Measurements from ENCODE around the gene TNFAIP1. TPM values are rescaled to one million over a fixed set of nuclear protein-coding genes. Genes with fewer than 3 reads are reported as not detected.
A peak's percentile ranks its signal among the peaks of the same experiment; 100 is the strongest.

TNFAIP1 gene
- polyA plus RNA-seq, 3 donors from 2014 or later = 4.7 to 11.6 (median 6.7) TPM

DNA sequence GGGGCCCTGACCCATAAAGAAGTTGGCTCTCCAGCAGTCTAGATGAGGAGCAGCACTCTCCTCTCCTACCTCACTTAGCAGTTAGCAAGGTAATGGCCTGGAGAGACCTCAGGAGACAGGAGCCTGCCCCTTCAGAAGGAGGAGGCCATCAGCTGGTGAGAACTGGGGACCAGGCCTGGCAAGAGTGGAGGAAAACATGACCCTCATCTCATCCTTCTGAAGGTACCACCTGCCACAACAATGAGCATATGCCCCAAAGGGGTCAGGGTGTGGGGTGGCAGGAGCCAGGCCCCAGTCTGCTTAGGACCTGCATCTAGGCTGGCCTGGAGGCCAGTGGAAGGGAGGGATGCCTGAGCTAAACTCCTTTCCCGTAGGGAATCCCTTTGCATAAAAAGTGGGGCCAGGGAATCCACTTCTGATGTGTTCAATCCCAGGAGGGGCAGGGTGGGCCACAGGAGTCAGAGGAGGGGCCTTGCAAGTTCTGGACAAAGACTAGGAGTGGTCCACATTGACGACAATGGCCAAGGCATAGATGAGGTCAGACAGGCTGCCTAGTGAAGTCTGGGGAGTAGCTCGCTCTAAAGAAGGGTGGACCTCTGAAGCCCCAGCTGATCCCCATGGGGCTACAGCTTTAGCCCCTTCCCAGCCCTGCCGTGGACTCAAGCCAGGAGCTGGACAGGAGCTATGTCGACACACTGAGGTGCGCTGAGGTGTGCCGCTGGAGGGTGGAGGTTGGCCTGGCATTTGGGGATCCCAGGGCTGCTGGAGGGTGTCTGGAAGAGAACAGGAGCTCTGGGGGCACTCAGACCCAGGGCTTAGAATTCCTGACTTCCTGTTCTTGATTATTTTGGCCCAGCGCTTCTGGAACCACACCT lies 28.5 kb downstream of the TNFAIP1 start:
- H3K36me3 Mint-ChIP-seq = peaks cover 0 to 22% (median 8%) of the 10 kb centered on the region in 3 donors
- no peak overlapping the region for H3K4me3 Mint-ChIP-seq
- peaks cover 0 to 3% of the 10 kb centered on the region in 2 donors for H3K4me1 Mint-ChIP-seq
- no peak overlapping the region for H3K27ac Mint-ChIP-seq
- peaks cover 0 to 3% (median 0%) of the 10 kb centered on the region in 3 donors for H3K27me3 Mint-ChIP-seq (ENCODE audit: low read depth in 3 of 3)
- no peak for DNase-seq
- no peaks in the 10 kb centered on the region for H3K9me3 Mint-ChIP-seq

DNA sequence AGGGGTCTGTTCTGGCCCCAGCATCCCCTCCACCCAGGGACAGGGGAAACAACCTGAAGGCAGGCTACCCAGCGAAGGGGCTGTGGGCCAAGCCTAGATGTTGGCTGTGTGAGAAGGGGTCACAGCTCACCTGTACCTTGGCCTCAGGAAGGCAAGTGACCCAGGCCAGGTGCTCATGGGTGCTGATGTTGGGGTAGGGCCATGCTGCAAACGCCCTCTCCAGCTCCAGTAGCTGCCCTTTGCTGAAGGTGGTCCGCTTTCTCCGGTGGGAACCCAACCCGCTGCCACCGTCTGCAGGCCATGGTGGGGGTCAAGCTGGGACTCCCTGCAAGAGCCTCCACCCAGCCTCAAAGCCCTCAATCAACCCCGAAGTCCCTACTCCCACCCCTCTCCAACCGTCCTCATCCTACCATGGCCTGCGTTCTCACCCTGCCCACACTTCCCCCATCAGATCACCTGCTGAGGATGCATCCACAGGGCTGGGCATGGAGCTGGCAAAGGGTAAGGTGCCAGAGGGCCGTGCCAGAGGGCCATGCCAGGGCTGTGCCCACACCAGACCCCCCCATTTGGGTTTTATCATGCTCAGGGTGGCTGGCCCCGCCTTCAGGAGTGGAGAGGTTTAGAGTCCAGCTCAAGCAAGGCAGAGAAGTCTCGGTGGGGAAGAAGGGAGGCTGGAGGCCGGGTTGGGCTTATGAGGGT lies 29.3 kb downstream of the TNFAIP1 start, which contains the start of gene SEBOX:
Gene SEBOX, minus strand, starts transcription at position 535 of the 699 bp plus-strand sequence. Its CDS starts 48 bp downstream, at position 487.
- Mint-ChIP-seq H3K4me3 (no peak within 1 kb of the TSS), H3K27me3 (ENCODE audit: low read depth in 3 of 3) (peaks cover 0 to 5% (median 0%) of the 10 kb centered on the region in 3 donors), H3K36me3 (peaks cover 0 to 18% (median 8%) of the 10 kb centered on the region in 3 donors), H3K4me1 (no peaks in the 10 kb centered on the region), H3K27ac (no peak within 1 kb of the TSS), H3K9me3 (no peaks in the 10 kb centered on the region)
- no peak for DNase-seq

DNA sequence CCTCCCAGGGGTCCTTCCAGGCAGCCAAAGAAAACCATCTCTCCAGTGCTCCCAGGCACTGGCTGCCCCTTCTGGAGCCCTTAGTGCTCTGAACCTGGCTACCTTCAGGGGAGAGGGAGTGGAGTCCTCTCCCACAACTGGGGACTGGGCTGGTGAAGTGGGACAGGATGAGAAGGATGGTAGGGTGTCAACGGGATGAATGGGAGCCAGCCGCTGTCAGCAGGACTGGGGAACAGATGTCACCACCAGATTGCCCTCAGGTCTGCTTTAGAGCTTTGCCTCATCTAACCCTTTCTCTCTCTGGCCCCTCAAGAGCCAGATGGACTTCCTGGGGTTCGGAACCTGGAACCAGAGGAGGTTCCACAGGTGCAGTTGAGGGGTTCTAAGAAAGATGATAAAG lies 29.9 kb downstream of the TNFAIP1 start:
- Mint-ChIP-seq H3K27ac (no peak overlapping the region), H3K27me3 (ENCODE audit: low read depth in 3 of 3) (peaks cover 0 to 5% (median 0%) of the 10 kb centered on the region in 3 donors)
- DNase-seq = no peak

DNA sequence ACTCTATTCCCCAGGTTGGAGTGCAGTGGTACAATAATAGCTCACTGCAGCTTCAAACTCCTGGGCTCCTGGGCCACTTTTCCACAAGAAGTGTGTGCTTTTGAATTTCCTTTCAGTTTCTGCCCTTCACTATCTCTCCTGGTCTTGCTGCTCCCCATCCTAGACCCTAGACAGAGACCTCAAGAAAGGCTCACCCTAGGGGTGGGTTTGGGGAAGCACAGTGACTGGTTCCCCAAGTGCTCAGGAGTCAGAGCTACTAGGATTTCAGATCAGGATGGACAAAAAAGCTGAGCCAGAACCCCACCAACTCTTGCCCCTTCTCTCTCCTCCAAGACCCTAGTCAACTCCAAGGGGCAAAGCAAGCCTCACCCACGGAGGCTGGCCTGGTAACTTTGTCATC lies 31.0 kb downstream of the TNFAIP1 start:
- no peak overlapping the region for H3K4me3 Mint-ChIP-seq
- H3K27ac Mint-ChIP-seq = peak overlapping the region in 2 of 6 donors; percentile 4 to 23
- H3K27me3 Mint-ChIP-seq (ENCODE audit: low read depth in 3 of 3) = peaks cover 0 to 5% (median 0%) of the 10 kb centered on the region in 3 donors
- no peaks in the 10 kb centered on the region for H3K9me3 Mint-ChIP-seq
- H3K36me3 Mint-ChIP-seq = peaks cover 0 to 8% (median 4%) of the 10 kb centered on the region in 3 donors
- DNase-seq = no peak
- peaks cover 3 to 5% of the 10 kb centered on the region in 2 donors for H3K4me1 Mint-ChIP-seq

More for the DNA sequence above, 29.9 kb downstream of the TNFAIP1 start:
- Mint-ChIP-seq H3K36me3 (peaks cover 0 to 15% (median 4%) of the 10 kb centered on the region in 3 donors), H3K9me3 (no peaks in the 10 kb centered on the region), H3K4me1 (no peaks in the 10 kb centered on the region), H3K4me3 (no peak overlapping the region)

DNA sequence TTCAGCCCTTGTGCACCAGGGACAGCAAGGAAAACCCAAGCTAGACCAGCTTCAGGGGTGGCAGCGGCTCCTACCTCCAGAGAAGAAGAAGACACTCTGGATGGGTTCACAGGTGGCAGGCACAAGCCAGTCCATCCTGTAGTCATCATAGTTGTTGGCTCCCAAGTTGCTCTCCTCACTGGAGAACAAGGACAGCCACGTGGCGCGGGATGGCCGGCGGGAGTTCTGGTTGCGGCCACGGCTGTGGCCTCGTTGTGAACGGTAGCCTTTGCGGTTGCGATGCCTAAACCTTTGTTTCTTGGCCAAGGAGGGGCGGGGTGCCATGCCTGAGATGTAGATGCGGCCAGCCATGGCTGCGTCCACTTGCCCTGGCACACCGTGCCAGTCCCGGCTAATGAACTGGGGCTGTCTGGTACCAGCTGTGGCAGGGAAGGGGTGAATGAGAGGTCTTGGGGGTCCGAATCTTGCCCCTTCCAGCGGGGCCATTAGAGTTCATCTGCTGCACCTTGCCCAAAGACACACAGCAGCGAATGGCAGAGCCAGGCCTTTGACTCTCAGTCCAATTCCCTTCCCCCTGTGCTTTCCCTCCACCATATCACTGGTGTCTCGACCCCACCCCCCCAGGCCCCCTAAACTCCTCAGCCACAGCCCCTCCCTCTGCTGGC lies 32.2 kb downstream of the TNFAIP1 start:
- H3K9me3 Mint-ChIP-seq = no peaks in the 10 kb centered on the region
- peaks cover 0 to 5% (median 0%) of the 10 kb centered on the region in 3 donors for H3K27me3 Mint-ChIP-seq (ENCODE audit: low read depth in 3 of 3)
- no peak overlapping the region for H3K27ac Mint-ChIP-seq
- H3K4me3 Mint-ChIP-seq = no peak overlapping the region
- peaks cover 0 to 7% (median 0%) of the 10 kb centered on the region in 3 donors for H3K36me3 Mint-ChIP-seq
- peaks cover 8 to 9% of the 10 kb centered on the region in 2 donors for H3K4me1 Mint-ChIP-seq
- DNase-seq = no peak

DNA sequence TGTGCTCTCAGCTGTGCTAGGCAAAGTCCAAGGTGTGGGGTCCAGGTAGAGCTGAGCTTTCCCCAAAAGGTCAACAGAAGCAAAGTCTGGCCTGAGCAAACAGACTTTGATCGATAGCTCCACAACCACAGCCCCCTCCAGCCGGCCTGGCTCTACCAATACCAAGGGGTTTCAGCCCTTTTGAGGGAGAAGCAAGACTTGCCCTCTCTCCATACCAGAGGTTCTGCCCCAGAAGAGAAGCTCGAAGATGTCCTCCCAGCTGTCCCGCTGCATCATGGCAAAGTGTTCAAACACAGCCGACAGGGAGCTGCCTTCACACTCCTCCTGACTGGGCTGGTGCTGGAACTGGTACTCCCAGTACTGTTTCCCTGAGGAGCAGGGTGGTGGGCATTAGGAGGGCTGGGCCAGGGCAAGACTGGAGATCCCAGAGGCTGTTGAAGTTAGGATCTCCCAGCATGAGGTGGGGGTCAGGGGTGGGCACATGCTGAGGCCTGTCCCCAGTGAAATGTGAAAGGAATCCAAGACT lies 32.8 kb downstream of the TNFAIP1 start:
- no peak for DNase-seq
- Mint-ChIP-seq H3K9me3 (no peaks in the 10 kb centered on the region), H3K27me3 (ENCODE audit: low read depth in 3 of 3) (peaks cover 0 to 5% (median 0%) of the 10 kb centered on the region in 3 donors), H3K36me3 (peaks cover 0 to 3% (median 0%) of the 10 kb centered on the region in 3 donors), H3K4me3 (no peak overlapping the region), H3K4me1 (peaks cover 14 to 15% of the 10 kb centered on the region in 2 donors), H3K27ac (no peak overlapping the region)

DNA sequence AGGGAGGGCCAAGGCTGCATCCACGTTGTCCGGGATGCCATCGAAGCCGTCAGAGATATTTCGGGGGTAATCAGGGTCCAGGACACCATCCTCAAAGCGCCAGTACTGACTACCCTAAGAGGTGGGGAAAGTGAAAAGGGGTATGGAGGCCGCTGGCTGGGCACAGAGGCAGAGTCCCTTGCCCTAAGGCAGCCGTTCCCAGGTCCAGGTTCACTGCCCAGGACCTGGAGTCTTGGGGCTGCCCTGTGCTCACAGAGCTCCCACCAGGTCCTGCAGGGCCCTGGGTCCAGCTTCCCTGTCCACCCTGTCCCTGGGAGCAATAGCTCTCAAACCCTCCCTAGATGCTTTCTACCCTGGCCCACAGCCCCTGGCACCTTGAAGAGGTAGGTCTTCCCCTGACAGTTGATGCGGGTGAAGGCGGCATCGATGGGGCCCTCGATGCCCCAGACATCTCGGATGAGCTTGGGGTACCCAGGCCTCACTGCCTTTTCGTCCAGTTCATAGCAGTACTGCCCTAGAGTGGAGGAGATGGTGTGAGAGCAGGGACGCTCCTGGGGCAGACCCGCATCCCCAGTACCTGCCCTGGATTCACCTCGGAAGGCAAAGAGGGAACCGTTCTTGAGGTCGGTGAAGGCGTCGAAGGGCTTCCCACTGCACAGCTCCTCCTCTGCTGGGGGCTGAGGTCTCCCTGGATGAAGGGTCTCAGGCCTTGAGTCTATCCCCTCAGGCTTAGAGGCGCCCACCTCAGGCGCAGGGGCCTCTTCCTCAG lies 33.5 kb downstream of the TNFAIP1 start:
- DNase-seq = no peak
- no peaks in the 10 kb centered on the region for H3K9me3 Mint-ChIP-seq
- peak overlapping the region in 1 of 6 donors; percentile 61 for H3K27ac Mint-ChIP-seq
- H3K27me3 Mint-ChIP-seq (ENCODE audit: low read depth in 3 of 3) = peaks cover 0 to 5% (median 0%) of the 10 kb centered on the region in 3 donors
- H3K4me1 Mint-ChIP-seq = peaks cover 18 to 19% of the 10 kb centered on the region in 2 donors
- H3K4me3 Mint-ChIP-seq = no peak overlapping the region
- no peaks in the 10 kb centered on the region for H3K36me3 Mint-ChIP-seq

DNA sequence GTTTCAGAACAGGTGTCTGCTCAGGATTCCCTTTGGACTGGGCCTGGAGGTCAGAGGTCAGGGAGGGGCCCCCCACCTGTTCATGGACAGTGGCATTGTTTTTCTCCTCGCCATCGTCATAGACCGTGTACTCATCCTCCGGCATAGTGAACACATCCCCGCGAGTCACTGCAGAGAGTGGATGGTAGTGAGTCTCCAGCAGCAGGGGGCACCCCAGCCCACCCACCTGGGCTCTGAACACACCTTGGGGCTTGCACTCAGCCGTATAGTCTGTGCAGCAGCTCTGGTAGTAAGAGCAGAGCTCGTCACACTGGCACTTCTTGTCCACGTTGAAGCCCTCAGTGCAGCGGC lies 34.1 kb downstream of the TNFAIP1 start:
- DNase-seq = no peak
- H3K27ac Mint-ChIP-seq = peak overlapping the region in 3 of 6 donors; percentile 87 to 97 (median 95)

DNA sequence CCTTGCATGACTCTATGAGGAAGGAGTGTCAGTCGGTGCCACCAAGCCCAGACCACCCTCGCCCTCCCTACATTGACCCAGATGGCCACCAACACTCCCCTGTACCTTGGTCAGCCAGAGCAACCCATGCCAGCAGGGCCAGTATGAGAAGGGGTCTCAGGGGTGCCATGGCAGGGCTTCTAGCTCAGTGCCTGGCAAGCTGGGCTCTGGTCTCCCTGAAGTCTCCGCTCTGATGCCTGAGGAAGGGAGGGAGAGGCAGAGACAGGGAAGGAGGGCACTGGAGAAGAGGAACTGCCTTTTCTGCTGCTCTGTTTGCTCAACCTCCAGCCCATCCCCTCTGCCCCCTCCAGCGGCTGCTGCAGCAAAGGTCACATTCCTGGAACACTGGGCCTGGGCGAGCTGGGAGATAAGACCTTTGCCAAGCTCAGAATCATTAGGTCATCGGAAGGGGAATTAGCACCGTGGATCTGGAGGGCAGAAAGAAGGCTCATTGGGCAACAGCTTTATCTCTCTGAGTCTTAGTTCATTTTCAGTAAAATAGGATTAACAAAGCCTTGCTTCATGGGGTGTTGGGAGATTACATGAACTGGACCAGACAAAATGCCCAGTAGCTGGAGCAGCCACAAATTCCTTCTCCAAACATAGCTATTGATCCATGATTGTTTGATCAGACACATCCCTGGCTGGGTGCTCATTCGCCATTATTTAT lies 34.6 kb downstream of the TNFAIP1 start, which contains the start of gene VTN:
Gene VTN, minus strand, starts transcription at position 273 of the 709 bp plus-strand sequence. Its CDS starts 104 bp downstream, at position 169.
- Mint-ChIP-seq H3K27me3 (ENCODE audit: low read depth in 3 of 3) (peaks cover 0 to 5% (median 0%) of the 10 kb centered on the region in 3 donors), H3K36me3 (peaks cover 0 to 3% (median 0%) of the 10 kb centered on the region in 3 donors), H3K4me1 (peaks cover 19 to 20% of the 10 kb centered on the region in 2 donors), H3K9me3 (no peaks in the 10 kb centered on the region), H3K4me3 (peak within 1 kb of the TSS; percentile 89 to 96 (median 94)), H3K27ac (peak within 1 kb of the TSS; percentile 78 to 97 (median 90))
- DNase-seq = no peak

More for the DNA sequence above, 34.1 kb downstream of the TNFAIP1 start:
- Mint-ChIP-seq H3K4me1 (peaks cover 18 to 19% of the 10 kb centered on the region in 2 donors), H3K4me3 (peak overlapping the region in 2 of 5 donors; percentile 89 to 94), H3K9me3 (no peaks in the 10 kb centered on the region), H3K36me3 (no peaks in the 10 kb centered on the region), H3K27me3 (ENCODE audit: low read depth in 3 of 3) (peaks cover 0 to 5% (median 0%) of the 10 kb centered on the region in 3 donors)

DNA sequence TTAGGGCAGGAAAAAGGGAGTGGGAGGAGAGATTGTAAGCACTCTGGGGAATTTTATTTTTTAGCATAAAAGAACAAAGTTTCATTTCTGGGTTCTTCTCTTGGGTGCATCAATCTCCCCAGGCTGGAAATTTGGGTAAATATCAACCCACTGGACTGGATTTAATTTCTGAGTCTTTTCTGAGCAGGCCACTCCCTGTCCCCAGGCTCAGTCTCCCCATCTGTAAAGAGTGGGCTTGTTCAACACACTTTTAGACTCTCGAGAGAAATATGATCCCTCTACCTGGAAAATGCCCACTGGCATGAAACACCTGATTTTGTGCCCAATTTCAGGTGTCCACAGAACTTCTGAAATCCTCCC lies 35.2 kb downstream of the TNFAIP1 start:
- Mint-ChIP-seq H3K9me3 (no peaks in the 10 kb centered on the region), H3K36me3 (peaks cover 0 to 3% (median 0%) of the 10 kb centered on the region in 3 donors), H3K27ac (peak overlapping the region; percentile 78 to 97 (median 90)), H3K27me3 (ENCODE audit: low read depth in 3 of 3) (peaks cover 0 to 3% (median 0%) of the 10 kb centered on the region in 3 donors), H3K4me1 (peaks cover 19 to 20% of the 10 kb centered on the region in 2 donors), H3K4me3 (peak overlapping the region; percentile 89 to 96 (median 94))
- no peak for DNase-seq

DNA sequence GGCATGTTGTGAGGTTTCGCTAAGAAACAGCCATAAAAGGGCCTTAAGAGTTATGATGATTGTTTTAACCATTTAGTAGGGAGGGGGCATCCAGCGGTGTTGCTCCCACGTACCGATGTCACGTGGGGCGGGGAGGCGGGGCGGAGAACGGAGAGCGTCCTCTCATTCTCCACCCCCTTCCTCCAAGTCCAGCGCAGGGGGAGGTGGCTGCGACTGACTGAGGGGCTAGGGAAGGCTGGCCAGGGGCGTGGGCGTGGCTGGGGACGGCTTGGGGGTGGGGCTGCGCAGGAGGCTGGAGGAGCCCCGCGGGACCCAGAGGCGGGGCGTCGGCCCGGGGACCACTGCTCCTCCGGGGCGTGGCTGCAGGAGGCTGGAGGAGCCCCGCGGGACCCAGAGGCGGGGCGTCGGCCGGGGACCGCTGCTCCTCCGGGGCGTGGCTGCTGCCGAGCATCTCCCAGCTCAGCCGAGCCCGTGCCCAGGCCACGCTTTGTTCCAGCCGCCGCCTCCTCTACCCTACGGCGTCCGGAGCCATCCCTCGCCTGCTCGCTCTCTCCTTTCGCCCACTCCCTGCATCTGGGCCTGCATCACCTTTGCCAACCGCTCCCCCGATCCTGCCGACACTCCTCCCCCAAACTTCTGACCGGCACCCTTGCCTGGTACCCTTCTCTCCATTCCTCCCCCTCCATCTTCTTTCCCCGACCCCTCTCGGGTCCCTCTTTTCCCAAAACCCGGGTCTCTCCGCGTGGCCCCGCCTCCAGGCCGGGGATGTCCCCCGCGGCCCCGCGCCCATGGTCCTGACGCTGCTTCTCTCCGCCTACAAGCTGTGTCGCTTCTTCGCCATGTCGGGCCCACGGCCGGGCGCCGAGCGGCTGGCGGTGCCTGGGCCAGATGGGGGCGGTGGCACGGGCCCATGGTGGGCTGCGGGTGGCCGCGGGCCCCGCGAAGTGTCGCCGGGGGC lies 36.0 kb downstream of the TNFAIP1 start, which contains the start of gene SARM1:
Gene SARM1, plus strand, starts transcription at position 450 of the 958 bp plus-strand sequence. Its CDS starts 339 bp downstream, at position 789.
- Mint-ChIP-seq H3K4me3 (peak within 1 kb of the TSS; percentile 89 to 96 (median 94)), H3K9me3 (no peaks in the 10 kb centered on the region), H3K27me3 (ENCODE audit: low read depth in 3 of 3) (peaks cover 0 to 3% (median 0%) of the 10 kb centered on the region in 3 donors), H3K4me1 (peaks cover 19 to 20% of the 10 kb centered on the region in 2 donors), H3K36me3 (peaks cover 0 to 3% (median 0%) of the 10 kb centered on the region in 3 donors), H3K27ac (peak within 1 kb of the TSS; percentile 78 to 97 (median 90))
- peak; percentile 76 to 81 (median 77) for DNase-seq

Measured in immature natural killer cell (primary cell).